Activated CD4-positive, alpha-beta T cell treated with anti-CD3 and anti-CD28 coated beads for 4 hours (primary cell): ENCODE data around the gene SOCS2.
"Not testable (repeated sequence)": the region's sequence is repeated elsewhere in the genome, so short reads cannot be mapped to it uniquely, and the experiment has no call there.

Source experiments
- DNase-seq, 2 donors: peaks; one replicate each; pipeline ENCODE4 v3.0.0-alpha.2; 2020

SOCS2 gene

GRCh38 chr12:93595351-93595750 lies 22.9 kb downstream of the SOCS2 start:
- DNase-seq, result no peak

DNA sequence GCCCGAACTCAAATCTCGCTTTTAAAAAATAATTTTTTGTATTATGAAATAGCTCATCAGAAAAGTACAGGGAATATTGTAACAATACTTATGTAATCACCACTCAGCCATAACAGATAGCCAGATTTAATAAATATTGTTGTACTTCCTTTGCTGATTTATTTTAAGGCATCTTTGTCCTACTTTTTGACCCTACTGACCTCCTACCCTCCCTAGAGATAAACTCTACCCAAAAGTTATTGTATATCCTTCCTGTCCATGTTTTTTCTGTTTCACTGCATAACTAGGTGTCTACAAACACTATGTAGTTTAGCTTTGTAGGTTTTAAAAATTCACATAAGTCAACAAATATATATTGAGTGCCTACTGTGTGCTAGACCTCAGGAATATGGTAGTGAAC lies 25.1 kb downstream of the SOCS2 start:
- no peak for DNase-seq

- DNase-seq, result no peak
Measured at GRCh38 chr12:93599192-93599591, 26.7 kb downstream of the SOCS2 start.

DNA sequence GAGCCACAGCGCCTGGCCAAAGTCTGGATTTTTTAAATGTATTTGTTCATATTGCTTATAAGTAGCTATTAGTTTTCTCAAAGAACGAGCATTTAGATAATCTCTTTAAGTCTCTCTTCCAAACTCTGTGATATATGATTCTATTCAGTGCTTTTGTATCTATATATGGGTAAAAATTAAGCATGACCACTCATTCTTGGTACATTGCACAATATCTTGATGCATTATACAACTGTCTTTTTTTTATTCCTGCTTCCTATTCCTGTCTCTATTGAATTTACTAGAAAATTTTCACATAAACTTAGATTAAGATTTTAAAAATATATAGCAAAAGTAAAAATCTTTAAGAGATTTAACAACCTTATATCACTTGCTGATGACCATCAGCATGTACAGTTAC lies 29.1 kb downstream of the SOCS2 start:
- DNase-seq, result no peak

GRCh38 chr12:93602897-93603668 lies 30.6 kb downstream of the SOCS2 start:
- no peak for DNase-seq

DNA sequence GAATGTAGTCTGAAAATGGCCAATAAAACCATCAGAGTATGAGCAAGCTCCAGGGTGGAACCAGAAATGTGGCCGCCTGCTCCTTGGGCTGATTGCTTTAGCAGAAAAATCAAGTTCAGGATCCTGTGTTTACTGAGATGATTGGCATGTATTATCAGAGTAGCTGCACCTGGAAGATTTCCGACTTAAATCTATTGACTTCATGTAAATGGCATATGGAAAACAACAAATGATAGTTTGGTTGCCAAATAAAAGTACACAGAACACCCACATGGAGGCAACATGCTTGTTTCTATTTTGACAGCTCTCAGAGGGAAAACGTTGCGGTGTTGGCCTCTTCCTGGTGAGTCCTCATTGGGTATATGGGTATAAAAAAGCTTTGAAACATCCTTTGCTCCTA lies 31.3 kb downstream of the SOCS2 start:
- DNase-seq, result no peak

DNA sequence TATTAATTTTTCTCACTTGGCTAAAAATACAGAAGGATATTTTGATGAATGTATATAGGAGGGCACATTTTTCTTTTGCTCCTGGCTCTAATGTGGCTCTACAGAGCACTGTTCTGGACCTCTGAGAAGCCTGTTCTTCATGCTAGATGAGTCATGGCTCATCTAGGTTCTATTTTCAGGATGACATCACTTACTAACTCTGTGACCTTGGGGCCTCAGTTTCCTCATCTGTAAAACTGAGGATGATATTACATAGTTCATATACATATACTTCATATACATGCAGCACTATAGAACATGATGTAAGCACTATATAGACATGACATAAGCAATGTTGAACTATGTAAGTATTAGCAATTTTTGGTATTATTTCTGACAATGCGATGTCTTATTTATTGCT lies 35.8 kb downstream of the SOCS2 start:
- DNase-seq, result no peak

DNA sequence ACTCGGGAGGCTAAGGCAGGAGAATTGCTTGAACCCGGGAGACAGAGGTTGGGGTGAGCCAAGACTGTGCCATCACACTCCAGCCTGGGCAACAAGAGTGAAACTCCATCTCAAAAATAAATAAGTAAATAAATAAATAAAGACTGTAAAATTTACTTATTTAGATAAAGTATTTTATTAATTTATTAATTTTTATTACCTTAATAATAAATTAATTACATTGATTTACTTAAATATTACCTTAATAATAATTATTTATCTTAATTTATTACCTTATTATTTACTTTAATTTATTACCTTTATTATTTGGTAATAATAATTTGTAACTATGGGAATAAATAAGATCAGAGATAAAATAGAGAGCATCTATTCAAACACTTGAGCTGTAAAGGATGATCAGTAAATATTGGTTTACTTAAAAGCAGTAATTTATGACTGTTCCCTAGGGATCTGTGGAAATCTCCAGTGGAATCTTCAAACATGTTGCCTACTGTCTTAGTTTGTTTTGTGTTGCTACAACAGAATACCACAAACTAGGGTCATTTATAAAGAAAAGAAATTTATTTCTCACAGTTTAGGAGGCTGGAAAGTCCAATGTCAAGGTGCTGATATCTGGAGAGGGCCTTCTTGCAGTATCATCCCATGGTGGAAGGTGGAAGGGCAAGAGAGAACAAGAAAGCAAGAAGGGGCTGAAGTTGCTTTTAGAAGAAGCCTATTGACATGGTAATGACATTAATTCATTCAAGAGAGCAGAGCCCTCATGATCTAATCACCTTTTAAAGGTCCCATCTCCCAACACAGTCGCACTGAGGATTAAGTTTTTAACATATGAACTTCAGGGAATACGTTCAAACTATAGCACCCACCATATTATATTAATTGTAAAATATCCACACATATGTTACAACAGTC lies 37.1 kb downstream of the SOCS2 start:
- no peak for DNase-seq

GRCh38 chr12:93612776-93613175 lies 40.3 kb downstream of the SOCS2 start:
- DNase-seq, result no peak

DNA sequence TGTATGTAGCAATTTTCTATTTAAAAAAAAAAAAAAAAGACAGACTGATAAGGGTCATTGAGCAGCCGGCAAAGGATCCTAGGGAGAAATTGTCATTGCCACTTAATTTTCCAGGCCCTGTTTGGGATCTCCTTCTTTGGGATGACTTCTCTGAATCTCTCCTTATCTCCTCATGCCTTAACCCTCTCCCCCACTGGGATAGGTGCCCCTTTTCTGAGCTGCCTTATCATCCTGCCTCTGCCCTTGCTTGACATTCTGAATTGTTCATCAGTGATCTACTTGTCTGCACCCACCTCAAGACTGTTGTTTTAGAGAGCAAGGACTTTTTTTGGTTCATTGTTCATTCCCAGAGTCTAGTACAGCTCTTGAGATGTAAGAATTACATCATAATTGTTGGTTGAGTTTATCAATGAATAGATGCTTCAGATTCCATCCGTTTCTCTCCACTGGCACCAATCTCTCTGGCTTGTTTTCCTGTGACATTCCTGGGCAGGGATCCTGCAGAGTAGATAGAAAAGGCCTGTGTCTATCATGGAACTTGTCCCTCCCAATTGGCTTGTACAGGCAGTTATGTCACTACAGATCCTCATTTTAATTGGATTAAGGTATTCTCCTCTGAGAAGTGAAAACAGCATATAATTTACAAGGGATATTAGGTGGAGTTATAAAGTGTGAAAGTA lies 42.6 kb downstream of the SOCS2 start:
- no peak for DNase-seq

- DNase-seq, result no peak
Measured at GRCh38 chr12:93616584-93617101, 44.2 kb downstream of the SOCS2 start.

DNA sequence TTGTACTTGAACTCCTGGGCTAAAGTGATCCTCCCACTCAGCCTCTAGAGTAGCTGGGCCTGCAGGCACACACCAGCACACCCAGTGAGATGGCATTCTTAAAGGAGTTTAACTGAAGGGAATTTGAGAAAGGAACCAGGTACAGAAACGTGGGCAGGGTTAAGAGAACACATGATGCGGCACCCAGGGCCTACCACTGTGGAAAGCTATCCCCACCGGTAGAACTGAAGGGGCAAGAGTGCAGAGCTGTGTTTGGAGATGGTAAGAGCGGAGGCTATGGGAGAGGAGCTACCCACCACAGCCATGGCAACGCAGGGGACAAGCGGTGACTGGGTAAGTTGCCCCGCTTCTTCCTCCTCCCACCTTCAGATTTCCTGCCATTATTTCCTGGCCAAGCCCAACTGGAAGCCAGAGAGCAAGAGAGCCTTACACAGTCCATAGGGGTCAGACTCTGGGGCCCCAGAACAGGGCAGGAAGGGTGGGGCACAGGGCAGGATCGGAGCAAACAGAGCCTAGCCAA lies 46.5 kb downstream of the SOCS2 start:
- DNase-seq, result no peak

- DNase-seq, result no peak
Measured at GRCh38 chr12:93621986-93622385, 49.5 kb downstream of the SOCS2 start.

GRCh38 chr12:93622485-93622884 lies 50.0 kb downstream of the SOCS2 start:
- no peak for DNase-seq

DNA sequence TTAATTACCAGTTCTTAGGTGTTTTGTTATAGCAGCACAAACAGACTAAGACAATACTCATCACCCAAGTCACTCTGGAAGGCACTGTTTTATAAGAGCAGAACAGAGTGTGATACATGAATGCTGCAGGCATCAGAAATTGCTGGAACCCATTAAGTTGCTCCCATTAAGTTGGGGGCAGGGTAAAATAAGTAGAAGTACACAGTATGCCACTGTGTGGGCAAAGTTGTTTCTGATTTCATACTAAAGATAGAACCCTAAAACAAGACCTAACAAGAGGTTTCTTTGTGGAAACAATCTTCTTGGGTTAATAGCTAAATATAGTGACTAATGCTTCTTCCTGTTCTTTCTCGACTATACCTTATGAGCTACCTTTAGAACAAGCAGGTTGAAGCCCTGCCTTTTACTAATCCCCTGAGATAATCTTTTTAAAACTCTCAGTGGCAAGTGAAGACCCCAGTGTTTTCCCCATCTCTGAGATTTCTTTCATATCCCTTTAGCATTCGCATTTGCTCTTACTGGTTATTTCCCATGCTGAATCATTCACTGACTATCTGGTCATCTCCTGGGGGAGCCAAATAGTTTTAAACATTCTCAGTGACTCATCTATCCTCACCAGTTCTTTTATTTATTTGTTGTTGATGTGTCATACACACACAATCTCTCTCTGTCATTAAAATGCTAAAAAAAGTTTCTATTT lies 52.3 kb downstream of the SOCS2 start:
- no peak for DNase-seq

- not testable (repeated sequence) for DNase-seq
Measured at GRCh38 chr12:93625295-93625645, 52.8 kb downstream of the SOCS2 start.

- DNase-seq, result no peak
Measured at GRCh38 chr12:93626160-93626559, 53.7 kb downstream of the SOCS2 start.
